Measurements from ENCODE around the gene F2. TPM values are rescaled to one million over a fixed set of nuclear protein-coding genes. Genes with fewer than 3 reads are reported as not detected.
A peak's percentile ranks its signal among the peaks of the same experiment; 100 is the strongest.

F2 gene
- total RNA-seq, 2 donors from 2014 or later: 0.89 to 1.5 TPM

GRCh38 chr11:46676436-46677158 is 42.4 kb upstream of the F2 start:
- H3K4me1 ChIP-seq (ENCODE audit: control insufficient read depth, insufficient read depth, low read length): peaks cover 4% of the 10 kb centered on the region
- WGBS, 2 experiments (ENCODE audit: insufficient coverage in 1 of 2, insufficient read length in 1 of 2): 92 to 95% methylated on average over 11 to 15 of the region's 15 CpGs
- no peaks in the 10 kb centered on the region for H3K27me3 Mint-ChIP-seq (ENCODE audit: insufficient read depth)
- H3K4me3 ChIP-seq (ENCODE audit: low read length): no peak overlapping the region
- H3K27ac ChIP-seq (ENCODE audit: low read depth, low read length): no peak overlapping the region
- no peaks in the 10 kb centered on the region for H3K27me3 ChIP-seq (ENCODE audit: control insufficient read depth, insufficient read depth, low read length, poor library complexity, severe bottlenecking)
- no peaks in the 10 kb centered on the region for H3K9me3 ChIP-seq (ENCODE audit: control insufficient read depth, low read length)
- peaks cover 29% of the 10 kb centered on the region for H3K36me3 ChIP-seq (ENCODE audit: control insufficient read depth, insufficient read depth, low read length)
- H3K9ac ChIP-seq (ENCODE audit: extremely low read depth, low read length, poor library complexity, severe bottlenecking): no peak overlapping the region
- peak overlapping the region; percentile 75 for H3K27ac Mint-ChIP-seq
- no peak for TF ChIP-seq CTCF (conservative IDR thresholded peaks at IDR 0.05)
- no peaks in the 10 kb centered on the region for H3K9me3 Mint-ChIP-seq
- DNase-seq: no peak
- peaks cover 39% of the 10 kb centered on the region for H3K36me3 Mint-ChIP-seq (ENCODE audit: low read depth)
- no peak overlapping the region for H3K4me3 Mint-ChIP-seq
- H3K4me1 Mint-ChIP-seq: peaks cover 14% of the 10 kb centered on the region

GRCh38 chr11:46677169-46677568 is 41.8 kb upstream of the F2 start:
- peak overlapping the region; percentile 75 for H3K27ac Mint-ChIP-seq
- no peaks in the 10 kb centered on the region for H3K27me3 Mint-ChIP-seq (ENCODE audit: insufficient read depth)
- no peak overlapping the region for H3K4me3 Mint-ChIP-seq
- H3K4me3 ChIP-seq (ENCODE audit: low read length): no peak overlapping the region
- H3K9me3 Mint-ChIP-seq: no peaks in the 10 kb centered on the region
- TF ChIP-seq CTCF (conservative IDR thresholded peaks at IDR 0.05): no peak
- WGBS, 2 experiments (ENCODE audit: insufficient coverage in 1 of 2, insufficient read length in 1 of 2): 92 to 100% methylated on average over 4 to 8 of the region's 8 CpGs
- H3K36me3 ChIP-seq (ENCODE audit: control insufficient read depth, insufficient read depth, low read length): peaks cover 29% of the 10 kb centered on the region
- H3K27me3 ChIP-seq (ENCODE audit: control insufficient read depth, insufficient read depth, low read length, poor library complexity, severe bottlenecking): no peaks in the 10 kb centered on the region
- H3K4me1 Mint-ChIP-seq: peaks cover 14% of the 10 kb centered on the region
- peaks cover 4% of the 10 kb centered on the region for H3K4me1 ChIP-seq (ENCODE audit: control insufficient read depth, insufficient read depth, low read length)
- no peak overlapping the region for H3K27ac ChIP-seq (ENCODE audit: low read depth, low read length)
- peaks cover 33% of the 10 kb centered on the region for H3K36me3 Mint-ChIP-seq (ENCODE audit: low read depth)
- no peak for DNase-seq
- no peaks in the 10 kb centered on the region for H3K9me3 ChIP-seq (ENCODE audit: control insufficient read depth, low read length)
- no peak overlapping the region for H3K9ac ChIP-seq (ENCODE audit: extremely low read depth, low read length, poor library complexity, severe bottlenecking)

GRCh38 chr11:46677991-46678740 is 40.8 kb upstream of the F2 start:
- peak overlapping the region; percentile 47 for H3K27ac Mint-ChIP-seq
- WGBS, 2 experiments (ENCODE audit: insufficient coverage in 1 of 2, insufficient read length in 1 of 2): 93 to 95% methylated on average over 3 to 10 of the region's 10 CpGs
- no peak overlapping the region for H3K27ac ChIP-seq (ENCODE audit: low read depth, low read length)
- no peaks in the 10 kb centered on the region for H3K27me3 ChIP-seq (ENCODE audit: control insufficient read depth, insufficient read depth, low read length, poor library complexity, severe bottlenecking)
- H3K4me3 Mint-ChIP-seq: no peak overlapping the region
- H3K27me3 Mint-ChIP-seq (ENCODE audit: insufficient read depth): no peaks in the 10 kb centered on the region
- H3K4me1 ChIP-seq (ENCODE audit: control insufficient read depth, insufficient read depth, low read length): peaks cover 4% of the 10 kb centered on the region
- H3K36me3 Mint-ChIP-seq (ENCODE audit: low read depth): peaks cover 26% of the 10 kb centered on the region
- H3K9me3 Mint-ChIP-seq: no peaks in the 10 kb centered on the region
- DNase-seq: peak; percentile 57
- peak; percentile 47 for TF ChIP-seq CTCF (conservative IDR thresholded peaks at IDR 0.05)
- H3K9ac ChIP-seq (ENCODE audit: extremely low read depth, low read length, poor library complexity, severe bottlenecking): no peak overlapping the region
- peaks cover 22% of the 10 kb centered on the region for H3K36me3 ChIP-seq (ENCODE audit: control insufficient read depth, insufficient read depth, low read length)
- no peaks in the 10 kb centered on the region for H3K9me3 ChIP-seq (ENCODE audit: control insufficient read depth, low read length)
- no peak overlapping the region for H3K4me3 ChIP-seq (ENCODE audit: low read length)
- peaks cover 14% of the 10 kb centered on the region for H3K4me1 Mint-ChIP-seq
